ENCODE data around the gene SLC4A4.

Gene SLC4A4

DNA sequence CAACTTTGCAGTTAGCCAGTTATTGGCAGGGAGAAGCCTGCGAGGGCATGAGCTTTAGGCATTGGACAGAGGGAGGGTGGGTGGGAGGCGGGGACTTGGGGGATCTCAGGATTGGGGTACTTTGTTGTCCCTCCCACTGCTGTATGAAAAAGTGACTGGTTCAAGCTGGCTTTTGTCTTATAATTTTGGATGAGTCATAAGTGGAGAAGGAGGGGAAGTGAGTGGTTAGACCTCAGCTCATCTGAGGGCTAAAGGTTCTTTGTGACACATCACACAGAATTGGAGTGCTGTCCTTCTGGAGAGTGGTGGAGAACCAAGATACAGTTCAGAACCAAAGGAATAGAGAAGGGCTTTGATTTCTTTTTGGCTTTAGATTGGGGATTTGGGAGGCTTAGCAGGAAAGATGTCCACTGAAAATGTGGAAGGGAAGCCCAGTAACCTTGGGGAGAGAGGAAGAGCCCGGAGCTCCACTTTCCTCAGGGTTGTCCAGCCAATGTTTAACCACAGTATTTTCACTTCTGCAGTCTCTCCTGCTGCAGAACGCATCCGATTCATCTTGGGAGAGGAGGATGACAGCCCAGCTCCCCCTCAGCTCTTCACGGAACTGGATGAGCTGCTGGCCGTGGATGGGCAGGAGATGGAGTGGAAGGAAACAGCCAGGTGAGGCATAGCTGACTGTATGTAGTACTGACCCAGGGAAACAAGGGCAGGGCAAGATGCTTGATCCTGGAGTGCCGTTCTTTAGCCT lies at the start of gene SLC4A4:
SLC4A4 (plus strand) TSS at position 175 of the 748 bp plus-strand sequence.
- DNase-seq (ENCODE audit: insufficient read length, low spot score), result no peak
- no peak for FAIRE-seq

DNA sequence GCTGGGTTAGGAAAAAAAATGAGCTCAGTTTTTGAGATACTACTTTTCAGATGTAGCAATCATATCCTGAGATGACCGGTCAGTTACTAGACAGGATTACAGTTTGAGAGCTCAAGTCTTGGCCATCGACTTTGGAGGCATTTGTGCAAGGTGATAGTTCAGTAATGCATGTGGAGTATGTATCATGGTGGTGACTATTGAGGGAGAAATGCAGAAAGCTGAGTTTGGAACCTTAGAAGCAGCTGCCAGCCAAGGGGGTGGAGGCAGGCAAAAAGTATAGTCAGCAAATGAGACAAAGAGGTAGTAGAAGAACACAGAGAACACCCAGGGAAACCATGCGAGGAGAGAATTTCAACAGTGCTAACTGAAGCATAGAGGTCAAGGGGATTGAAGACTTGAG lies 48.7 kb upstream of the SLC4A4 start:
- FAIRE-seq, result no peak
- no peak for DNase-seq (ENCODE audit: insufficient read length, low spot score)

DNA sequence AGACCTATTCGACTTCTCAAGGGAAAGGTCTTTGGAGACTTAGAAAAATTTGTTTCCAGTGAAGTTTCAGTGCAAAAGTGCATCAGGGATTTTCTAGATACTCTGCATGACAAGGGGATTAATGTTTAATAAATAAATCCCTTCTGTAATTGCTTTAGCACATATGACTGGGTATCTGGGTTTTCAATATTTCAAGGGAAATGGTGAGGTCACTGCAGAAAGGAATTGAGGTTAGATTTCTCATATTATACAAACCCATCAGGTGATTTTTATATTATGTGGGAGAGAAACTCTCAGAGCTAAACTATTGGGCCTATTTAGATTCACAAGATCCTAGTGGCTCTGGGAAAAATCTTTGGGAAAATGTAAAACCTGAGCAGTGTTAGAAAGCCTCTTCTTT lies 48.3 kb upstream of the SLC4A4 start:
- DNase-seq (ENCODE audit: insufficient read length, low spot score), result no peak
- FAIRE-seq, result no peak

DNA sequence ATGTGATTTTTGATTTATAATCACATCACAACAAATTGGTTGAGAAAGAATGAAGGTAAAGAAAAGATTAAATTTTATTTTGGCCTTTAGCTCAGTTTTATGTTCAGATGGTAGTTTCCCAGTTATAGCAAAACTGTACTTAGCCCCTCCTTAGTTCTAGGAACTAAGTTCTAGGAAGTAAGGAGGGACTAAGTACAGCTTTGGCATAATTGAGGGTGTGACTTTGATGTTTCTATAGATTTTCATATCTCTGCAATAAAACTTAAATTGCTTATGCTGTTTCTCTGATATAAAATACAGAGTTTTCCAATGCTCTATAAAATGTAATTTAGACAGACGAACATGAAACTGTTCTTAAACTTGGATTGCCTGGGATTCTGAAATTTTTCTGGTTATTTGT lies 46.6 kb upstream of the SLC4A4 start:
- DNase-seq (ENCODE audit: insufficient read length, low spot score), result no peak
- FAIRE-seq, result no peak

DNA sequence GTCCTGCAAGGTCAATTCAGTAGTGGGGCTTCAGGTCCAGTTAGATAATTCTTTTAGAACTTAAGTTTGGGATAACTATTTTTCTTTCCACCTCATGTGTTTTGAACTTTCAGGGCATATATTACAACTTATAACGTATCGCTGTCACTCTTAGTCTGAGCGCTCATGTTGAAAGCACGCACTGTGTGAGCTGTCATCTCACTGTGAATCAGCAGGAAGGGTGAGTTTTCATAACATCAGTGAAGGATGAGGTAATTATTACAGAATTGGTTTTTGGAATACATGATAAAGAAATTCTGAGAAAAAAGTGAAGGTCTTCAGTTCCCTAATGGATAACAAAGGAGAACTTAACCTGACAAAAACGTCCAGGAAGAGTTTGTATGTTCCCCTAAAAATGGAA lies 45.1 kb upstream of the SLC4A4 start:
- FAIRE-seq, result no peak
- DNase-seq (ENCODE audit: insufficient read length, low spot score), result no peak

DNA sequence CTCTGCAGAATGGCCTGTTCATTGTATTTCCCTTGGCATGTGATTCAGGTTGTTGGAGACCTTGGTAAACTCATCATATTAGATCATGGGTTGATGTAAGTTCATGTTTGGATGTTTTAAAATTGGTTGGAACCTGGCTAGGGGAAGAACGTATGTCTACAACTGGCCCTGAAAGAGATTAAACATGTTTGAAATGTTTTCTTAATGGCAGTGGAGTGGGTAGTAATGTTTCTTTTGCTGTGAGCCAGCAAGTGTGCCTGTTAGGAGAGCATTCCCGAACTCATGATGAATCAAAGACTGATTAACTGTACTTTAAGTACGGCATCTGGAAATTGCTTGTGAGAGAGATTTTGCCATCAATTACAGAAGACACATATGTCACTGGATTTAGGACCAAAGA lies 44.5 kb upstream of the SLC4A4 start:
- no peak for FAIRE-seq

DNA sequence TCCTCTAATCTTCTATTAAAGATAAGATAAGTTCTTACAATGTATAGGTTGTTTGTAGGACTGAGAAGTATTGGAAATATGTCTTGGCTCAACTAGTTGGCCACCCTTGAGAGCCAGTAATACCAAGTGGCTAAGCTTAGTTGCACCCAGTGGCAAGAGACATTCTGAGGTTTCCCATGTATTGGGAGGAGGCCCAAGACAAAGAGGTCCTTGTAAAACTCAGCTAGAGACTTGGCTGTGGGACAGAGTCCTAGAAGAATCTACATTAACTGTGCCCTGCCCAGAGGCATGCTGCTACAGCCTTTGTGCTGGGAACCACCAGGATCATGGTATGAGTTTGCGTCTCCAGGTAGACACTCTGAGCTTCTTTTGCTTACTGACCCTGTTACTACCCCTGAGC lies 41.9 kb upstream of the SLC4A4 start:
- DNase-seq (ENCODE audit: insufficient read length, low spot score), result no peak
- FAIRE-seq, result no peak

More for the DNA sequence above, 44.5 kb upstream of the SLC4A4 start:
- no peak for DNase-seq (ENCODE audit: insufficient read length, low spot score)

DNA sequence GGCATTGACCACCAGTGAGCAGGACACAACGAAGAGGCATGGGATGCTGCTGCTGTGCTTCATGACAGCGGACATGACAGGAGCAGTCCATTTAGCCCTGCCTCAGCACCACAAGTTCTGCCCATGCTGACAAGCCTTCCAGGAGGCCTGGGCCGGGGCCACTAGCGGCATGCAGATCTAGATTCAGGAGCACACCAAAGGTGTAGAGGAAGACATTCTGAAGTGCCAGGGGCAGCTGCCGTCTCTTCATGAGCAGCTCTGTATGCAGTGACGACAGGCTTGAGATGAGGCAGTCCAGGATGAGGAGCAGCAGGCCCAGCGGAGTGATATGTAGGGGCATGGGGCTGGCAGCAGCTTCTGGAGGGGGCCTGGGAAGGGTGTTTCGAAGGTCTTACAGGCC lies 38.5 kb upstream of the SLC4A4 start:
- DNase-seq (ENCODE audit: insufficient read length, low spot score), result no peak
- no peak for FAIRE-seq

DNA sequence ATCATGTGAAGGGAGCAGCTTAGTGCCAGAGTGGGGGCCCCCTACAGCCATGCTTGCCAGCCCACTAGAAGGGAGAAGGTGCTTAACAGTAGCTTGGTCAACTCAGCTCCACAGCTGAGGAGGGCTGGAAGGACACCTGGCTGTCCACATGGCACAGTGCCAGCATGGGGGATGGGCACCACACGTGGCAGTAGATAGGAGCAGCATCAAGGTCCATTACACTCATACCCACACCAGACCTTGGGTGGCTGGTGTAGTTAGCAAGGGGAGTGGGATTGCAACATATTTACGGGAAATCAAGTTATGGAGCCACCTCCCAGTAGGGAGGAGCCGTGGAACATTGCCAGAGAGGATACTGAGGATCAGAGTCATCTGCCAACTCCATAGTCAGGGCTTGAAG lies 37.9 kb upstream of the SLC4A4 start:
- no peak for FAIRE-seq
- no peak for DNase-seq (ENCODE audit: insufficient read length, low spot score)

DNA sequence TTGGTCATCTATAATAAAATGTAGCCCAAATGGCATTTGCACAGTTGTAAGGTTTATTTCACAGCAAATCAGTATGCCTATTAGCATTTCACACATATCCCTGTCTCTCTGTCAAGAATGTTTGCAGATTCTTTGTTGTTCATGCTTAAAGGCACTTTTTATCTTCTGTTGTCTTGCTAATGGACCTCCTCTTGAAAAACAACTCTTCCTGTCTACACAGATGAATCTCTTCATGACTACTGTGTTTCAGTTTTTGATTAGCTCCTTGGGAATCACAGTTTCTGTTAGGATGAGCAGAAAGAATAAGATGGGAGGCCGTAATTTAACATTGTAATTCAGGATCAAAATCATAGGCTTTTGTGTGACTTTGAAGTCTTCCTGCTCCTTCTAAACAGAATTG lies 35.5 kb upstream of the SLC4A4 start:
- no peak for DNase-seq (ENCODE audit: insufficient read length, low spot score)
- no peak for FAIRE-seq

DNA sequence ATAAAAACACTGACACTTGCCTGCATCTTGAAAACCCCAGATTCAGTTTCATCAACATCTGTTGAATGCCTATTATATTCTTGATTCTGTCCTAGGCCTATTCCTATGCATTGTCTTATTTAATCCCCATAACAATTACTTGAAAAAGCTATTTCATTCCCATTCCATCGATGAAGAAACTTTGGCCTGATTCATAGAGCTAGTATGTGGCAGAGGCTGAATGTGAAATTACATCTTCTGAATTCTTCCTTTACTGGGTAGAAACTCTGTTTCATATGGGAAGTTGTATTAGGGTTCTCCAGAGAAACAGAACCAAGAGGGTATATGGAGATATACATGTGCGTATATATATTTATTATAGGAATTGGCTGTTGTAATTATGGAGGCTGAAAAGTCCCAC lies 35.0 kb upstream of the SLC4A4 start:
- no peak for FAIRE-seq

DNA sequence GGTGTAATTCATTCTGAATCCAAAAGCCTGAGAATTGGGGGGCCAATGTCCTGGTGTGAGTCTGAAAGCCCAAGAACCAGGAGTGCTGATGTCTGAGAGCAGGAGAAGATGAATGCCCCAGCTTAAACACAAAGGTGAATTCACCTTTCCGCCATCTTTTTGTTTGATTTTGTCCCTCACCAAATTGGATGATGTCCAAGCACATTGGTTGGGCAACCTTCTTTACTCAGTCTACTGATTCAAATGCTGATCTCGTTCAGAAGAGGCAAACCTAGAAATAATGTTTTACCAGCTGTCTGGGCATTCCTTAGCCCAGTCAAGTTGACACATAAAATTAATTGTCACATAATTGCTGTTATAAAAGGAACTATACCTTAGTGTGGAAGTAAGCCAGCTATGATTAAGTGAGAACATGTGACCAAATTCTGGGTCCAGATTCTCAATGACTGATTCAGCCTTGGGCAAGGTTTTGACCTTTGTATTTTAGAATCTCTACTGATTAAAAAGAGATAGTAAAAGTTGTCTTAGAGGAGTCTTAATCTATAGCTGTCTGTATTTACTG lies 34.5 kb upstream of the SLC4A4 start:
- DNase-seq (ENCODE audit: insufficient read length, low spot score) (no peak), FAIRE-seq (no peak)

More for the DNA sequence above, 35.0 kb upstream of the SLC4A4 start:
- no peak for DNase-seq (ENCODE audit: insufficient read length, low spot score)

DNA sequence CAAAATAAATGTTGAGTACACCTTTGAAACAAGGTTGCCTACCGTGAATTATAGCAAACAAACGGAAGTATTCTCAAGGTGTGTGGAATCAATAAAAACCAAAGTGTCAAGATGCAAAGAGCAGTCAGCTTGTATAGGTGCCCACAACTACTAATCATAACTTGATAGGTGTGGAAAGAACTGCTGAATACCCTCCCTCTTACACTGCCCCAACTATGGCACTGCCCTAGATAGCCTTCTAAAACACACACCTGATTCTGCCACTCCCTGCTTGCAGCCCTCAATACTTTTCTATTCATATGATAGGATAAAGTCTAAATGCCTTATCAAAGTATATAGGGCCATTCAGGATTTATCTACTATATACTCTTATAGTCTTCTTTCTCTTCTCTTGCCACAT lies 31.1 kb upstream of the SLC4A4 start:
- FAIRE-seq (no peak), DNase-seq (ENCODE audit: insufficient read length, low spot score) (no peak)

DNA sequence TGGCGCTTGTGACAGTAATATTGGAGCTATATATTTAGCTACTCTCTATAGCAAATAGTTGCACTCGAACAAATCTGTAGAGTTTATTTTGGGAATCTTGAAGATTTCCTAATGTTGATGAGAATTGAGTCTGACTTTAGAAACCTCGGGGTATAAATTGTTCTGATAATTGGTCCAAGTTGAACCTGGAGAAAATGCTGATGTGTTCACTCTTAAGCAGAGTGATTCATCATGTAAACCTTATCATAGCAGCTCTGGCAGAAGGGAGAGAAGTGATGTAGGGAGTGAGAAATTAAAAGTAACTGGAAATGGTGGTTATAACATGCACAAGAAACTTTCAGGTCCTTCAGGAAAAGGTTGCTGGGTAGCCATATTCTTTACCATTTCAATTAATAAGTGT lies 16.4 kb upstream of the SLC4A4 start:
- no peak for DNase-seq (ENCODE audit: insufficient read length, low spot score)

DNA sequence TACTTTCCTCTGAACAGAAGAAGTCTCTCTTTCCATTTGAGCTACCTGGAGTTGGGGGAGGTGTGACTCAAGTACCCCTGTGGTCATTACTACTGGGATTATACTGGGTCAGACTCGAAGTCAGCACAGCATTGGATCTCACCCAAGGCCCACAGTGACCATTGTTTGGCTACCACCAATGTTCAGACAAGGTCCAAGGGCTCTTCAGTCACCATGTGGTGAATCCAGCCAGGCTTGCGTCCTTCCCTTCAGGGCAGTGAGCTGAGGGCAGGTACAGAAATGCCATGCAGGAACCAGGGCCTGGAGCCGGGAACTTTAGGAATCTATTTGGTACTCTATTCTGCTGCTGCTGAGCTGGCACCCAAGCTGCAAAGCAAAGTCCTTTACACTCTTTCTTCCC lies 5.5 kb upstream of the SLC4A4 start:
- DNase-seq (ENCODE audit: insufficient read length, low spot score) (no peak), FAIRE-seq (no peak)

More for the DNA sequence above, 16.4 kb upstream of the SLC4A4 start:
- no peak for FAIRE-seq

DNA sequence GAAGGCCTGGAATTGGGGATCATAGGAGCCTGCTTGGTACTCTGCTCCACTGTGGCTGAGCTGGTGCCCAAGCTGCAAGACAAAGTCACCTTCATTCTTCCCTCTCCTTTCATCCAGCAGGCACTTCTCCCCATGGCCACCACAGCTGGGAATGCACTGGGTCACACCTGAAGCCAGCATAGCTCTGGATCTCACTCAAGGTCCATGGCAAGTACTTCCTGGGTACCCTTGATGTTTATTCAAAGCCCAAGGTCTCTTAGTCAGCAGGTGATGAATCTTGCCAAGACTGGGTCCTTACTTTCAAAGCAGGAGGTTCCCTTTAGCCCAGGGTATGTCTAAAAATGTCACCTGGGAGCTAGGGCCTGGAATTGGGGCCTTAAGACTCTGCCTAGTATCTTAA lies 4.9 kb upstream of the SLC4A4 start:
- DNase-seq (ENCODE audit: insufficient read length, low spot score), result no peak
- no peak for FAIRE-seq

DNA sequence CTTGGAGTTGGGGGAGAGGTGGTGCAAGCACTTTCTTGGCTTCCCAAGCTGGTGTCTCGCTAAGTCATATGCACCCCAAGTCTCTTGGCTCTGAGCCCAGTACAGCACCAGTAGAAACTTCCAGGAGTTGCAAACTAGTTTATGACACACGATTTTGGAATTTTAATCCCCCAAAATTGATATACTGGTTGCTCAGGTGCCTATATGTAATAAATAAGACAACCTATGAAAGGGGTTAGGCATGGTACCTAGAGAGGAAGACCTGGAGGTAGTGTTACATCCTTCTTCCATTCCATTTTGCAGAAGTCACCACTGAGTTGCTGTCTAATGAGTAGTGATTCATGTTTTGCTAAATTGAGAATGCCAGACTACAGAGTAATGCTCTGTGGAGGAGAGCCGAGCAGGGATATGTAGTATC lies 4.3 kb upstream of the SLC4A4 start:
- FAIRE-seq (no peak), DNase-seq (ENCODE audit: insufficient read length, low spot score) (no peak)

DNA sequence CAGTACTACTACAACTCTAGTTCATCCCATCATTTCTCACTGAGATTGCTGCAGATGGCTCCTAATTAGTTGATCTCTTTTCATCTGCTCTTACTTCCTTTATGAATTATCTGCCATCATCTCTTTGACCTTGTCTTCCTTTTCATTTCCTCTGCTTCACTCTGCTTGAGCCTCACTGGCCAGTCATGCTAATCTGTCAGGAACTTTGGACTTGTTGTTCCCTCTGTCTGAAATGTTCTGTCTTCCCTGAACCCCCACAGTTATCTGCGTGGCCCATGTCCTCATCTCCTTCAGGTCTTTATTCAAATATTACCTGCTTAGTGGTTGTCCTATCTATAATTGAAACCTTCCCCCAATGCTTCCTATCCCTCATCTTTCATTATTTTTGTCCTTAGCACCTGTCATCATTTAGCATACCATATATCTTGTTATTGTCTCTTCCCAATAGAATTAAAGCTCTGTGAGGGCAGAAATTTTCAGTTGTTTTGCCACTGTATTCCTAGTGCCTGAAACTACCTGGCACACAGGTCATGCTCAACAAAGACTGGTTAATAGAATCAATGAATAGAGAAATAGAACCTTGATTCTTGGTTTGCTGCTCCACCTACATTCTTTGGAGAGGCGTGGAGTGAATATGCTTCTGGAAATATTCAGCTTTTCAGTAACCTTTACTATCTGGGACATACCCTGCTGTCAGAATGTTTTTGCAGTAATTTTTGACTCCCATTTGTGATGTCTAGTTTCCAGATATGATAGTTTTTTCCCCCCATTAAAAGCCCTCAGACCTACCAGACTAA lies 5.0 kb downstream of the SLC4A4 start:
- FAIRE-seq, result no peak
- DNase-seq (ENCODE audit: insufficient read length, low spot score), result no peak

DNA sequence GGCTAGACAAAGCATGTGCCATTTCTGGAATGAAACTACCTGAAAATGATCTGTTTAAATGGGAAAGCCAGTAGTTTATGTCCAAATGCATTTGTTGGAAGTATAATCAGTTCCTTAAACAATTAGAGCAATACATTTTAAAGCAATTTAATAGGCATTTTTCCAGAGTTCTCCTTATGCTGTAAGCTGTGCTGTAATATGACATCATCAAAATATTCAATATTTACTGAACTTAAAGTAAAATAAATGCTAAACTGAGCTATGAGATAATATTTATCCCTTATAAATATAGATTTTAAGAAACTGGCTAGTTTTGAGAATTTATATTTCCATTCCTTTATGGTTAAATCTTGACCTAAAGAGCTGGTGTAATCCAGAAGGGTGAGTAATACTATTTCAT lies 7.9 kb downstream of the SLC4A4 start:
- FAIRE-seq, result no peak
- DNase-seq (ENCODE audit: insufficient read length, low spot score), result no peak

DNA sequence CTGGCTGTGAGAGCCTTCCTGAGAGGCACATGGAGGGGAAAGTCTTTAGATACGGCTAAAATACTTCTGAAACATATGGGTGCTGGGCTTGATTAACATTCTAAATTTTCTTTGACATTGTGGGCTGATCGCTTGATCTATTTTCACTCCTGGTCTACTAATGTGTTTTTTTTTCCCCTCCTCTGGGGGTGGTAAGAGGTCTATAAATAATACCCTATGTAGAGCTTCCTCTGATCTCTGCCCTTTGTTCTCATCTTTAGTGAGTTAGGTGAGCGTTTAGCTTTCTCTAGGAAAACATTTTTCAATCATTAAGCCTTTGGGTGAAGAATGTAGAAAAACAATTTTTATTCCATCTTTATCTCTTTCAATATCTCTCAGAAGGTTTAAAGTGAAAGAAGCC lies 9.8 kb downstream of the SLC4A4 start:
- DNase-seq (ENCODE audit: insufficient read length, low spot score) (no peak), FAIRE-seq (no peak)

DNA sequence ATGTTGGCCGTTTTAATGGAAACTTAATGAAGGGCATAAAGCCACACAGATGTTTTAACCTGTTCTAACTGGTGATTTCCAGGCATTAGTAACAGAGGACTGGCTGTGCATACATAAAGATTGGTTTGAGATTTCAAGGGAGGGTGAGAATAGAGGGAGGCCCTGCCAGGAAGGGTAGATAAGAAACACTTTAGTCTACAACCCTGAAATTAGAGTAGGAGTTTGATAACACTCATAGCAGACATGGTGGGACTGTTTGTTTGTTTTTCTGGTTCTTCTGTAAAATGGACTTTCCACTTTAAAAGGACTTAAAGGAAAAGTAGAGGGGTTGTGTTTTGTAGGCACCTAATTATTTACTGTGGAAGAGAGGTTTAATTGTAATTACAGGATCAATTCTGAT lies 16.2 kb downstream of the SLC4A4 start:
- FAIRE-seq (no peak), DNase-seq (ENCODE audit: insufficient read length, low spot score) (no peak)

DNA sequence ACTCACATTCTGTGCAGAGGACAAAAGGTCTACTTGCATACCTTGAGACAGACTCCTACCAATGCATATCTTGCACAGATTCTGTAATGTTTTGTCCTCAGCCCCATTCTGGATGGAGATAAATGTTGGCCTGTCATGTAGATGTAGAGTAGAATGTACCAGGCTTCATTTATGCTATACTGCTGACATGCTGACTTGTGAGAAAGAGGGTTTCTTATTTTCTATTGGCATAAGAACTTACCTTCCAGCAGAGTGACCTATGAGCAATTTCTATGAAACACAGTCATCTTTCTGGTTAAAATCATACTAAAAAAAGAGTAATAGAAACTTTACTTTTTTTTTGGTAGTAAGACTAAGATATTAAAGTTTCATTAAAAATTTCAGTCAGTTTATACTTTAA lies 17.2 kb downstream of the SLC4A4 start:
- FAIRE-seq, result no peak
- no peak for DNase-seq (ENCODE audit: insufficient read length, low spot score)
